T47D (cell line): ENCODE results near the gene STAG1.
A peak's percentile ranks its signal among the peaks of the same experiment; 100 is the strongest.
"Not testable (repeated sequence)": the region's sequence is repeated elsewhere in the genome, so short reads cannot be mapped to it uniquely, and the experiment has no call there.

Experiments used
- DNase-seq, 2 experiments: peaks; one replicate each; pipeline versions ENCODE4 v3.0.0 to v3.0.0-alpha.2; 2011 to 2012; ENCODE audit warnings: low read depth in 1 of 2, low spot score in 1 of 2
- JUND ChIP-seq: IDR thresholded peaks from 2 replicates; pipeline ENCODE4 v1.6.1; 2012; ENCODE audit warnings: low read depth
- in situ Hi-C: cut with HindIII; loops from 2 replicates; pipeline ENCODE4 v1.10.0; 2016; ENCODE audit warnings: low sequenced_read_pairs, low pct_unique_long_range_greater_than_20kb

Gene STAG1

GRCh38 chr3:136753326-136753939 lies 1.3 kb upstream of the STAG1 start:
- DNase-seq: no peak
- TF ChIP-seq JUND: no peak
- in situ Hi-C loops: no loop called here

- in situ Hi-C loops: no loop called here
- peak; percentile 94 to 99 for DNase-seq
- no peak; the same call in 1 of the 2 replicates for TF ChIP-seq JUND
Measured at GRCh38 chr3:136752422-136753325, 496 bp upstream of the STAG1 start.

DNA sequence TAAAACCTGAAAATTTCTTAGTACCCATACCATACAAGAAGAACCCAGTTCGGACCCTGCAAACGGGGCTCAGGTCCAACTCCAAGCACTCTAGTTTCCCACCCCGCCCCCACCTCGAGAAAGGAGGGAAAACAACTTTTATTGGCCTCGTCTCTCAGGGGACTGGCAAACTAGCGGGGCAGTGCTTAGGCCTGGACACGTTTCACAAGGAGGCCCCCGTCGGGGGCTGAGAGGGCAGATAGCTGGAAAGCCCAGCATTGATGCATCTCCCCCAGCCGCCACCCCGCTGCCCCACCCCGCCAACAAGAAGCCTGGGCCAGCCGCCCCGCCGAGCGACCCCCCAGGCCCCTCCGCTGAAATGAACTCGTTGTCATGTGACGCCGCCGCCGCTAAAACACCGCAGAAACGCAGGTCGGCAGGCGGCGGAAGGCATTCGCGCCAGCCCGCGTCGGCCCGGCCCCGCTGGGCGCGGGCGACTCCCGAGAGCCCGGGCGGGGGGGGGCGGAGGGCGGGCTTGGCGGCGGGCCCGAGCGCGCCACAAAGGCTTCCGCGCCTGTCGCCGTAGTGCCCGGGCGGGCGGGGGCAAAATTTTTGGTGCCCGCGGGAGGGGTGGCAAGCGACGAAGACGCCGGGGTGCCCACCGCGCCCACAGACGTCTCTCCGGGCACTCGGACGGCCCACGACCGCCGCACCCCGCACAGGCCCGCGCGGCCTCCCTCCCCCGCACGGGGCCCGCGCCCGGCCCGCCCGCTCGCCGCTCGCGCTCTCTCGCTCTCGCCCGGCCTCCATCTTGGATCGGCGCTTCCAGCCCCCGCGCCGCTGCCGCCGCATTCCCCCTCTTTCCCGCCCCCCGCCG lies 634 bp downstream of the STAG1 start:
- in situ Hi-C loops: no loop called here
- no peak for TF ChIP-seq JUND
- DNase-seq: peak; percentile 39 to 87

DNA sequence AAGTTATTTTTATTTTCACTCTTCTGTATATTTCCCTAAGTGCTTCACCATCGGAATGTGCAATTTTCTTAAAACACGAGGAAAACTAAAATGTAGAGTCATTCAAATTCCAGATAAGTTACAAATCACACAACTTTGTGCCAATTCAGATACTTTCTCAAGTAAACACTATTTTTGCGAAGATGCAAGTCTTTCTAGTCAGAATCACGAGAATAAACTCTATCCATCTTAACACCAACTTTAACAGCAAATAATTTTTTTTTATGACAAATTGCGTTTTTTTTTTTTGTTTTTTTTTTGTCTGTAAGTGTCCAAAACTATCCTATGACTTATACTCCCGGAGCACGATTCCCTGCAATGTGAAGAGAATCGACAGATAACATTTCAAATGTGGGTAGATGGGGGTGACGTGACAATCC lies 1.3 kb downstream of the STAG1 start:
- in situ Hi-C loops: no loop called here
- DNase-seq: no peak

DNA sequence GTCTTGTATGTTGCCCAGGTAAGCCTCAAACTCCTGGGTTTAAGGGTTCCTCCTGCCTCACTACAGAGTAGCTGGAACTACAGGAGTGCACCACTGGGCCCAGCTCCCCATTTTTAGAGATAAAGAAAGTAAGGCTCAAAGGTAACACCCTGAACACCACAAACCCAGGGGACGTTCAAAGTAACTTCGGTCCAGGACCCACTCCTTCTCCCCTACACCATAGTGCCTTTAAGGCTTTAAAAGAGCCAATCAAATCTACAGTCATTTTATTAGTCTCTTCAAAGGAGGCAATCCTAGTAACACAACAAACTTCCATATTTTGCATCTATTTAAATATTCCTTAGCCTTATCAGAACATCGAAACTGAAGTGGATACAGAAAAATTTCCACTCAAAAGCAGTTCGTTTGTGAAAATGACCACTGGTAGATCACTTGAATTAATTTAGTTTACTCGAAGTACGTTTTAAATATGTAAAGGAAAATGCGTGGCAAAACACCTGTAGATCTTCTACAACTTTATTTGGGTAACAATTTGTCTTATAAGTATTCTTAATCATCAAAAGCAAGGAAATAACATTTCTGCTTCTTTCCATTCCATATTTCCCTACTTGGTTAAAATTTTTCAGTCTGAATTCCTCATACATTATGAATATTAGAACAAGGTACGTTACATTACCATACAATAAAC lies 1.8 kb downstream of the STAG1 start:
- DNase-seq: peak in 1 of 2 experiments; percentile 31
- no peak for TF ChIP-seq JUND
- in situ Hi-C loops: no loop called here

More for the DNA sequence above, 1.3 kb downstream of the STAG1 start:
- no peak for TF ChIP-seq JUND

- DNase-seq, in situ Hi-C loops: not testable (repeated sequence)
Measured at GRCh38 chr3:136749602-136750001, 2.6 kb downstream of the STAG1 start.

DNA sequence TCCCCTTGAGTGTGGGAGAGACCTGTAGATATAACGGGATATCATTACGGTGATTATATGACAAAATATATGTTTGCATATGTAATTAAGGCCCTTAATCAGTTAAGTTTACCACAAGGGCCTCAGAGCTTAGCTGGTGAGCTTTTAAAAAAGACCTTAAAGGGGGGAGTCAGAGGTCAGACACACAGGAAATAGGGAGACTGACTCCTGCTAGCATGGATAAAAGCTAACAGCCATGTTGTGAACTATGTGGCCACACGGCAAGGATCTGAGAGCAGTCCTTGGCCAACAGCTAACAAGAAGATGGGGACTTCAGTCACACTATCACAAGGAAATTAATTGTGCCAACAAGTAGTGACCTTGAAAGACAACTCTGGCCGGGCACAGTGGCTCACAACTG lies 3.1 kb downstream of the STAG1 start:
- no peak for TF ChIP-seq JUND
- DNase-seq: no peak
- in situ Hi-C loops: no loop called here

DNA sequence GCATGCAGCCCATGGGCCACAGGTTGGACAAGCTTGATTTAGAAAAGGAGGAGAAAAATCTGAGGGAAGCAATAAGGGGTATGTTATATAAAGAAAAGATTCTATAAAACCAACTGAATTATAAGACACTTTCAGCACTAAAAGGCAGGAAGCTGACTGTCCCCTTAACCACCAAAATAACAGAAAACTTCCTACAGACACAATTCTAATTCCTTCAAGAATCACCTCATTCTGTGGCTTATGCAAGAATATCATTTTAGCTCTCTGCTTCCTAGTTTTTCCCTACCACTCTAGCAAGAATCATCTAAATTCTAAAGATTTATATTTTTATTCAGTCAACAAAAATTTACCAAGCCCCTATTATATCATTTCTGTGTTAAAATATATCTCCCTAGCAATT lies 6.3 kb downstream of the STAG1 start:
- TF ChIP-seq JUND: no peak
- no peak for DNase-seq
- in situ Hi-C loops: no loop called here

- in situ Hi-C loops: no loop called here
- TF ChIP-seq JUND: no peak
- no peak for DNase-seq
Measured at GRCh38 chr3:136741063-136741462, 11.1 kb downstream of the STAG1 start.

DNA sequence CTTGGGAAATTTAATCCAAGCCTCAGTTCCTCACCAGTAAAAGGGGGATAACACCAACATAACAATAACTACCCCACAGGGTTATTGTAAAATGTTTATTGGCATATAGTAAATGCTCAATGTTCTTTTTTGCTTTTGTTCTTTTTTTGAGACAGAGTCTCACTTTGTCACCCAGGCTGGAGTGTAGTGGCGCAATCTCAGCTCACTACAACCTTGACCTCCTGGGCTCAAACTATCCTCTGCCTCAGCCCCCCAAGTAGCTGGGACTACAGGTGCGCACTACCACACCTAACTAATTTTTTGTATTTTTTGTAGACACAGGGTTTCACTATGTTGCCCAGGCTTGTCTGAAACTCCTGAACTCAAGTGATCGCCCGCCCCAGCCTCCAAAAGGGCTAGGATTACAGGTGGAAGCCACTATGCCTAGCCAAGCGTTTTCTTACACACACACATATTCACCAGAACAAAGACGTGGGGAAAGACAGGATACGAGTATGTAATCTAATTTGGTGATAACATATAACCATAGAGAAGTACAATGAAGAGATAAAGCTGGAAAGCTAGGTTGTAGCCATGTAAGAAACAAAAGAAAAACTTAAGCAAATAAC lies 11.7 kb downstream of the STAG1 start:
- TF ChIP-seq JUND: no peak
- DNase-seq: no peak
- in situ Hi-C loops: no loop called here

DNA sequence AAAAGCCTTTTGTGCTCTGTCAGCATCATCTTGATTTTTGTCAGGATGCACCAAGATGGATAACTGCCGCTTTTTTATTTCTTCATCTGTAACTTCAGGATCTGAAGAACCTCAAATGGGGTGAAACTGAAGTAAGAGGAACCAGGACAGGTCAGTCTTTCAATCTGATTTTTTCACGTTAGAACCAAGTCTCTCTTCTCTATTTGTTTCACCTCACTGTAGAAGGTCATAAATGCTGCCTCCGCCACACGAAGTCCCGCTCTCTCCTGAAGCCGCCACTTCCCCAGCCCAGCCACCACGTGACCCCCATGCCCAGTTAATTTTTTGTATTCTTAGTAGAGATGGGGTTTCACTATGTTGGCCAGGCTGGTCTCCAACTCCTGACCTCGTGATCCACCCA lies 15.2 kb downstream of the STAG1 start:
- in situ Hi-C loops, DNase-seq: not testable (repeated sequence)

DNA sequence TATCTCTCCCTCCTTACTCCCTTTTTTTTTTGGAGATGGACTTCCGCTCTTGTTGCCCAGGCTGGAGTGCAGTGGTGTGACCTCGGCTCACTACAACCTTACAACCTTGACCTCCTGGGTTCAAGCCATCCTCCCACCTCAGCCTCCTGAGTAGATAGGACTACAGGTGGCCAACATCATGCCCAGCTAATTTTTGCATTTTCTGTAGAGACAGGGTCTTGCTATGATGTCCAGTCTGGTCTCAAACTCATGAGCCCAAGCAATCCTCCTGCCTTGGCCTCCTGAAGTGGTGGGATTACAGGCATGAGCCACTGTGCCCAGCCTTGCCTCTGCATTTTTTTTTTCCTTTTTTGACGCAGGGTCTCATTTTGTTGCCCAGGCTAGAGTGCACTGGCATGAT lies 17.1 kb downstream of the STAG1 start:
- in situ Hi-C loops: no loop called here
- TF ChIP-seq JUND: no peak
- no peak for DNase-seq
